K562 (cell line): ENCODE measurements around the gene FBLN2. TPM values are rescaled to one million over a fixed set of nuclear protein-coding genes. Genes with fewer than 3 reads are reported as not detected.

Experiments
- CBX8 ChIP-seq: fragments of 200-600 bp; sonication (generic); IDR thresholded peaks from 2 replicates; pipeline ENCODE4 v1.6.1; 2012; ENCODE audit warnings: borderline replicate concordance, mixed run types, low read depth, mild to moderate bottlenecking, moderate library complexity, mixed read lengths, low read length, control low read depth, inconsistent platforms; ENCODE audit not compliant: poor library complexity, severe bottlenecking; ENCODE audit errors: extremely low read depth
- CLOCK ChIP-seq: fragments of 250-450 bp; sonication (Bioruptor Pico); IDR thresholded peaks from 2 replicates; pipeline ENCODE4 v1.4.0; 2020; ENCODE audit warnings: mild to moderate bottlenecking, moderate library complexity, borderline replicate concordance
- DLX4 ChIP-seq: fragments of 250-450 bp; sonication (Bioruptor Pico); IDR thresholded peaks from 2 replicates; pipeline ENCODE4 v1.6.1; 2021; ENCODE audit warnings: mild to moderate bottlenecking
- E2F4 ChIP-seq: sonication (generic); formaldehyde crosslinking; IDR thresholded peaks from 2 replicates; pipeline ENCODE4 v1.8.0; 2022; ENCODE audit warnings: mild to moderate bottlenecking, low read depth, missing genetic modification reagents
- E2F8 ChIP-seq: fragments of 450-650 bp; IDR thresholded peaks from 2 replicates; pipeline ENCODE4 v1.7.1; 2018; ENCODE audit warnings: mild to moderate bottlenecking, low read depth; ENCODE audit not compliant: partially characterized antibody
- IRF1 ChIP-seq: sonication (generic); formaldehyde crosslinking; IDR thresholded peaks from 2 replicates; pipeline ENCODE4 v1.8.0; 2022; ENCODE audit warnings: missing genetic modification reagents, mild to moderate bottlenecking, borderline replicate concordance
- KAT7 ChIP-seq: sonication (generic); formaldehyde crosslinking; IDR thresholded peaks from 2 replicates; pipeline ENCODE4 v1.8.0; 2022; ENCODE audit warnings: missing genetic modification reagents, mild to moderate bottlenecking, borderline replicate concordance
- RFX5 ChIP-seq: IDR thresholded peaks from 2 replicates; pipeline ENCODE4 v1.6.1; 2011; ENCODE audit warnings: low read depth, mild to moderate bottlenecking, improper control_type of control experiment, low read length
- SMARCA5 ChIP-seq: fragments of 450-650 bp; IDR thresholded peaks from 2 replicates; pipeline ENCODE4 v1.6.1; 2016
- TRIM24 ChIP-seq, 2 experiments: fragments of 450-650 bp; IDR thresholded peaks; 2 replicates each; pipeline ENCODE4 v1.6.1; 2016
- ZBTB43 ChIP-seq: sonication (generic); formaldehyde crosslinking; IDR thresholded peaks from 2 replicates; pipeline ENCODE4 v1.8.0; 2023; ENCODE audit warnings: mild to moderate bottlenecking, missing genetic modification reagents
- ZNF12 ChIP-seq: sonication (generic); formaldehyde crosslinking; IDR thresholded peaks from 2 replicates; pipeline ENCODE4 v1.4.0; 2020; ENCODE audit warnings: mild to moderate bottlenecking, missing genetic modification reagents
- ZNF121 ChIP-seq: sonication (generic); formaldehyde crosslinking; conservative IDR thresholded peaks from 2 replicates; pipeline ENCODE4 v1.8.0; 2022; ENCODE audit warnings: missing genetic modification reagents
- ZNF212 ChIP-seq: fragments of 450-650 bp; formaldehyde crosslinking; IDR thresholded peaks from 2 replicates; pipeline ENCODE4 v1.4.0; 2020; ENCODE audit warnings: mild to moderate bottlenecking
- polyA plus RNA-seq, 8 experiments: library from polyadenylated mRNA; depleted of rRNA in 4 of 8; stranded (reverse) in 5 of 8; unstranded in 3 of 8; fragments of >200 nt; fragmentation: Nextera tagmentation in 2 of 8; fragmentation: Illumina TruSeq in 1 of 8; extraction: Ambion mirVana in 2 of 8; extraction: Trizol in 1 of 8; gene quantifications; 2 replicates each; pipeline versions ENCODE4 v1.2.1 to v1.2.3, GENCODE V29; 2011 to 2014; ENCODE audit warnings: inconsistent platforms in 1 of 8, missing spikeins in 1 of 8
- total RNA-seq, 7 experiments: library from RNA; depleted of rRNA in 6 of 7; stranded (reverse); fragments of >200 nt in 6 of 7; fragmentation: Illumina TruSeq in 2 of 7; extraction: Trizol in 2 of 7; gene quantifications; 2 replicates each; pipeline versions ENCODE4 v1.2.1 to v1.2.3, GENCODE V29; 2011 to 2021; ENCODE audit warnings: low replicate concordance in 1 of 7

Gene FBLN2
- total and polyA plus RNA-seq, 9 of the 15 experiments (the other 6 are each of a cell fraction or from before 2014, with no cell fraction given) = 0.03 to 0.10 (median 0.04) TPM; not detected in 6

- TF ChIP-seq CLOCK (CRISPR knock-in tag) (no peak), ZBTB43 (no peak), DLX4 (no peak), E2F8 (peak; percentile 91), E2F4 (peak; percentile 84; the same call in 1 of the 2 replicates), RFX5 (no peak), KAT7 (peak; percentile 93; the same call in 1 of the 2 replicates), ZNF121 (CRISPR knock-in tag) (no peak), ZNF12 (CRISPR knock-in tag) (peak; percentile 37; the same call in 1 of the 2 replicates), TRIM24 (IDR thresholded peaks at IDR 0.05) (peak; percentile 100), ZNF212 (CRISPR knock-in tag) (no peak), CBX8 (no peak), SMARCA5 (peak; percentile 100), IRF1 (CRISPR knock-in tag) (no peak)
Observed at GRCh38 chr3:13650210-13651056, 101.5 kb downstream of the FBLN2 start (continued).
